ENCODE results near the gene NUBP2. TPM values are rescaled to one million over a fixed set of nuclear protein-coding genes. Genes with fewer than 3 reads are reported as not detected.
A peak's percentile ranks its signal among the peaks of the same experiment; 100 is the strongest.

Gene NUBP2
- total RNA-seq, 2 experiments from 2014 or later = 55.6 to 55.9 TPM

DNA sequence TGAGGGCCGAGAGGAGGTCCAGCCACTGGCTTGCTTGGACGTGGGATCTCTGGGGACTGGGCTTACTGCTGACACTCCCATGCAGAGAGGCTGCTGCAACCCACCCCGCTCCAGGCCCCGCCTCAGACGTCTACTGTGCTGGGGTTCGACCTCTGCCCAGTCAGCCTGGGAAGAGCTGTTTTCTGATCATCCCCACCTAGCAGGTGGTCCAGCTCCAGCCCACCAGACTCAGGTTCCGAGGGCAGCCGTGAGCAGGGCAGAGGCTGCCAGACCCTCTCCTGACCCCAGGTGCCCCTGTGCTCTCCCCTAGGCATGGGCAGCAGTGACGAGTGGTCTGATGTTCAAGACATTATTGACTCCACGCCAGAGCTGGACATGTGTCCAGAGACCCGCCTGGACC lies 34.8 kb upstream of the NUBP2 start:
- POLR2A ChIA-PET = no interaction called here
- H3K36me3 Mint-ChIP-seq = peaks cover 1% of the 10 kb centered on the region

GRCh38 chr16:1749152-1750117 lies 33.3 kb upstream of the NUBP2 start:
- ATAC-seq (ENCODE audit: low read depth) (no peak), DNase-seq (peak; percentile 20)
- Mint-ChIP-seq H3K36me3 (peaks cover 1% of the 10 kb centered on the region), H3K27me3 (no peaks in the 10 kb centered on the region), H3K4me3 (no peak overlapping the region), H3K4me1 (no peaks in the 10 kb centered on the region), H3K27ac (no peak overlapping the region), H3K9me3 (no peaks in the 10 kb centered on the region)
- POLR2A ChIA-PET = no interaction called here

More for the DNA sequence above, 34.8 kb upstream of the NUBP2 start:
- no peak for ATAC-seq (ENCODE audit: low read depth)
- Mint-ChIP-seq H3K27me3 (no peaks in the 10 kb centered on the region), H3K9me3 (no peaks in the 10 kb centered on the region), H3K27ac (no peak overlapping the region), H3K4me3 (no peak overlapping the region), H3K4me1 (no peaks in the 10 kb centered on the region)
- no peak for DNase-seq

DNA sequence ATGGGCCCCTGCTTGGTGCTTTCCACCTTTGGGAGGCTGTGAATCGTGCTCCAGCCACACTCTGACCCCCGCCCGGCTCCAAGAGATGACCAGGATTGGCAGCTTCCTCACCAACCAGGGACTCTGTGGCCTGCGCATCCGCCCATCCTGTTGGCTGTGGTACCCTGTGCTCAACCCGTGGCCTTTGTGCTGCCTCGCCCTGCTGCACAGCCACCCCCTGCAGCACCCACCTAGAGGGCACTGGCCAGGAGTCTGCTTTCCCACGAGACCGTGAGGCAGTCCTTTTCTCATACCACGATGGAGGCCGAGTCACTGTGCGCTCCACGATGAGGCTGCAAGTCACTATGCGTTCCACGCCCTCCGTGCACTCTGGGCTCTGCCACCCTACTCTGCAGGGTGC lies 30.8 kb upstream of the NUBP2 start:
- ATAC-seq (ENCODE audit: low read depth) (peak; percentile 7), DNase-seq (peak; percentile 20)
- no peak overlapping the region for H3K4me3 Mint-ChIP-seq
- peaks cover 2% of the 10 kb centered on the region for H3K36me3 Mint-ChIP-seq
- H3K27ac Mint-ChIP-seq = no peak overlapping the region
- POLR2A ChIA-PET = no interaction called here
- no peaks in the 10 kb centered on the region for H3K27me3 Mint-ChIP-seq
- H3K4me1 Mint-ChIP-seq = peaks cover 6% of the 10 kb centered on the region
- no peaks in the 10 kb centered on the region for H3K9me3 Mint-ChIP-seq

GRCh38 chr16:1752853-1753252 lies 29.9 kb upstream of the NUBP2 start:
- peak; percentile 21 for DNase-seq
- Mint-ChIP-seq H3K27ac (no peak overlapping the region), H3K4me3 (no peak overlapping the region), H3K4me1 (peaks cover 12% of the 10 kb centered on the region), H3K36me3 (peaks cover 2% of the 10 kb centered on the region), H3K9me3 (no peaks in the 10 kb centered on the region), H3K27me3 (no peaks in the 10 kb centered on the region)
- POLR2A ChIA-PET = no interaction called here
- ATAC-seq (ENCODE audit: low read depth) = no peak

- no peaks in the 10 kb centered on the region for H3K27me3 Mint-ChIP-seq
- no peaks in the 10 kb centered on the region for H3K9me3 Mint-ChIP-seq
- H3K36me3 Mint-ChIP-seq = peaks cover 2% of the 10 kb centered on the region
- H3K4me1 Mint-ChIP-seq = peaks cover 12% of the 10 kb centered on the region
- H3K4me3 Mint-ChIP-seq = no peak overlapping the region
- ATAC-seq (ENCODE audit: low read depth) (no peak), DNase-seq (no peak)
- no peak overlapping the region for H3K27ac Mint-ChIP-seq
- POLR2A ChIA-PET = no interaction called here
Measured at GRCh38 chr16:1754204-1754603, 28.6 kb upstream of the NUBP2 start.

DNA sequence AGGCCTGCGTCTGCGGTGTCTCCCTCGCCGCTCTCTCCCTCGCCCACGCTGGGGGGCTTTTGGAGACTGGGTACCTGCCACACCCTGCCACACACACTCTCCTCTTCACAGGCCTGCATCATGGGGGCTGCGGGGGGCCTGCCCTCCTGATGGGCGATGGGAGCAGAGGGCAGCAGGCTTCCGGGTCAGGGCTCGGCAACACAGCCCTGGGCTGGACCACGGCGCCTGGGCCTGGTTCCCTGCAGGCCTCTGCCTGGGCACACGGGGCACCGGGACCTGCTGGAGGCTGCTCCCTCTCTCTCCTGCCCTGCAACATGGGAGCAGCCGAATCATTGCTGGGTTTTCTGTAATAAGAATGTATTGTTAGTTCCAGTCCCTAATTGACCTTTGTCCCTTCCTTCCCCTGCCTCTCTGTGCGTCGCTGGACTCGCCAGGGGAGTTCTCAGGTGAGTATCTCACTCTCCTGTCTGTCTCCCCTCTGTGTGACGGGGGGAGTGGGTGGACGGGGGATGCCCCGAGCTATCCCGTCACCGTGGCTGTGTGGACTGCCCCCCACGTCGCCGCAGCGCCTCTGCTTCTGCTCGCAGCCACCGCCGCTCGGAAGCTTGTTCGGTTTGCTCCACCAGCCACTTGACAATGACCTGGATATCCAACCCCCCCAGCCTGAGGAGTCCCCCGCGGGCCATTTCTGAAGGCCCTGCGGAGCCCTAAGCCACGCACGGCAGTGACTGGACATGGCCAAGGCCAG lies 24.9 kb upstream of the NUBP2 start:
- Mint-ChIP-seq H3K9me3 (no peaks in the 10 kb centered on the region), H3K4me1 (peaks cover 12% of the 10 kb centered on the region), H3K27ac (peak overlapping the region; percentile 83), H3K4me3 (peak overlapping the region; percentile 60), H3K36me3 (peaks cover 2% of the 10 kb centered on the region), H3K27me3 (no peaks in the 10 kb centered on the region)
- ATAC-seq (ENCODE audit: low read depth) (no peak), DNase-seq (no peak)
- POLR2A ChIA-PET = no interaction called here

DNA sequence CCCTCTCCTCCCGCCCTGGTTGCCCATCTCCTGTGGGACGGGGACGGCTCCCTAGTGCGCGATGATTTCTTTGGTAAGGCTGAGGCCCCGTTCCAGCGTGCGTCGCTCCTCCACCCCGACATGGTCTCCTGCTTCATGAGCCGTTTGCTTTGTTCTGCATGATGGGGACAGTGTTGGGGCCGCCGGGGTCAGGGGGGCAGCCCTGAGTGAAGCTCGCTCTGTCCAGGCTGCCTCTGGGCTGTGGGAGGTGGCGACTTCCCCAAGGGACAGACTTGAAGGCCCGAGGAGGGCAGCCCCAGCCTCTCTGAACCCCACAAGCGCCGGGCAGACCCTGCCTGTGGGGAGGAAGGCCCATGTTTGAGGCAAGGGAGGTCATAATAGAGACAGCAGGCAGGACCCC lies 23.8 kb upstream of the NUBP2 start:
- Mint-ChIP-seq H3K27me3 (no peaks in the 10 kb centered on the region), H3K27ac (peak overlapping the region; percentile 34), H3K4me3 (no peak overlapping the region), H3K9me3 (no peaks in the 10 kb centered on the region), H3K4me1 (peaks cover 12% of the 10 kb centered on the region), H3K36me3 (peaks cover 2% of the 10 kb centered on the region)
- POLR2A ChIA-PET = no interaction called here
- ATAC-seq (ENCODE audit: low read depth) = no peak
- no peak for DNase-seq

GRCh38 chr16:1759511-1759910 lies 23.2 kb upstream of the NUBP2 start:
- no peak overlapping the region for H3K27ac Mint-ChIP-seq
- peaks cover 12% of the 10 kb centered on the region for H3K4me1 Mint-ChIP-seq
- H3K27me3 Mint-ChIP-seq = no peaks in the 10 kb centered on the region
- H3K36me3 Mint-ChIP-seq = peaks cover 2% of the 10 kb centered on the region
- H3K4me3 Mint-ChIP-seq = no peak overlapping the region
- POLR2A ChIA-PET = no interaction called here
- ATAC-seq (ENCODE audit: low read depth) (no peak), DNase-seq (no peak)
- H3K9me3 Mint-ChIP-seq = no peaks in the 10 kb centered on the region

GRCh38 chr16:1760911-1761310 lies 21.8 kb upstream of the NUBP2 start:
- no peak for ATAC-seq (ENCODE audit: low read depth)

DNA sequence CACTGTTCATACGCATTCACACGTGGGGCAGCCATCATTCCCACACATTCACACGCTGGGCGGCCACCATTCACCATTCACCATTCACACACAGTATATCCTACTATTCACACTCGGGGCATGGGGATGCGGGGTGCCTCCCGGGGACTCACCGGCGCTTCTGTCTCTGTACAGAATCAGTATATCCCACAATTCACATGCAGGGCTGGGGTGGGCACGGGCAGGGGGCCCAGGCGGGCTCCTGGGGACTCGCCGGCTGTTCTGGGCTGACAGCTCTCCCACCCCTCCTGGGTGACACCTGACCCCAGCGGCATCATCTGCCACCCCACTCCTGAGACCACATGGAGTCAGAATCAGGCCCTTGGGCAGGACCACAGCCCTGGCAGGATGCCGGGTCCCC lies 21.0 kb upstream of the NUBP2 start:
- H3K4me1 Mint-ChIP-seq = peaks cover 8% of the 10 kb centered on the region
- H3K4me3 Mint-ChIP-seq = no peak overlapping the region
- DNase-seq = no peak
- H3K27me3 Mint-ChIP-seq = no peaks in the 10 kb centered on the region
- no peak for ATAC-seq (ENCODE audit: low read depth)
- H3K36me3 Mint-ChIP-seq = no peaks in the 10 kb centered on the region
- POLR2A ChIA-PET = no interaction called here
- no peaks in the 10 kb centered on the region for H3K9me3 Mint-ChIP-seq
- H3K27ac Mint-ChIP-seq = no peak overlapping the region

More at GRCh38 chr16:1760911-1761310, 21.8 kb upstream of the NUBP2 start:
- Mint-ChIP-seq H3K27me3 (no peaks in the 10 kb centered on the region), H3K4me1 (peaks cover 11% of the 10 kb centered on the region), H3K36me3 (no peaks in the 10 kb centered on the region), H3K27ac (no peak overlapping the region), H3K4me3 (no peak overlapping the region), H3K9me3 (no peaks in the 10 kb centered on the region)
- no peak for DNase-seq
- POLR2A ChIA-PET = interaction anchor here (0.6 to 0.8 kb wide), 2 partner anchors 8 to 41 kb away, joined by 3 read pairs; no protein-coding TSS in a partner anchor

- Mint-ChIP-seq H3K4me1 (peaks cover 4% of the 10 kb centered on the region), H3K27me3 (no peaks in the 10 kb centered on the region), H3K36me3 (no peaks in the 10 kb centered on the region), H3K27ac (no peak overlapping the region), H3K4me3 (no peak overlapping the region), H3K9me3 (no peaks in the 10 kb centered on the region)
- no peak for ATAC-seq (ENCODE audit: low read depth)
- no peak for DNase-seq
- POLR2A ChIA-PET = no interaction called here
Measured at GRCh38 chr16:1762196-1762878, 20.4 kb upstream of the NUBP2 start.

DNA sequence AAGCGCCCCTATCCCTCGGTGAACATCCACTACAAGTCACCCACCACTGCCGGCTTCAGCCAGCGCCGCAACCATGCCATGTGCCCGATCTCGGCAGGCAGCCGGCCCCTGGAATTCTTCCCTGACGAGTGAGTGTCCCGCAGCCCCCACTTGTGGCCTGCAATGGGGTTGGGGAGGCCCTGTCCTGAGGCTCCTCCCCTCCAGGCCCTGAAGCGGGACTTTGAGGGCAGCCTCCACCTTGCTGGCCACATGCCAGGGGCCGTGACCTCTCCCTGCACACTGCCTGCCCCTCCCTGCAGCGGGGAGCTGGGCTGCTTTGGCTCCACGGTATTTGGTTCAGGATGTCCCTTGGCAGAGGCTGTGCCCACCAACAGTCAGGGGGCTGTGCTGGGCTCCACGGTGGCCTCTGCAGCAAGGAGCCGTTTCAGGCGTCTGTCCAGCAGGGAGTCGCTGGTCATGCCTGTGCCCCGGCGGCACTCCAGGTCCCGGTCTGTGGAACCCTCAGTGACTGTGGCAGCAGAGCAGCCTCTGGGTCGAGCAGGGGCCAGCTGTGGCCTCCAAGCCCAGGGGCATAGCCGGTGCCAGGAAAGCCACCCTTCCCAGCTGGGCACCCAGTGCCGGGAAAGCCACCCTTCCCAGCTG lies 19.8 kb upstream of the NUBP2 start:
- Mint-ChIP-seq H3K4me1 (peaks cover 1% of the 10 kb centered on the region), H3K9me3 (no peaks in the 10 kb centered on the region), H3K36me3 (peaks cover 1% of the 10 kb centered on the region), H3K4me3 (no peak overlapping the region), H3K27me3 (no peaks in the 10 kb centered on the region), H3K27ac (no peak overlapping the region)
- no peak for DNase-seq
- no peak for ATAC-seq (ENCODE audit: low read depth)
- POLR2A ChIA-PET = interaction anchor here (0.6 kb wide), 1 partner anchor 18 kb away, joined by 3 read pairs; no protein-coding TSS in a partner anchor
